ENCODE results near the gene PPT1. TPM values are rescaled to one million over a fixed set of nuclear protein-coding genes. Genes with fewer than 3 reads are reported as not detected.

PPT1 gene
- total and polyA plus RNA-seq, 2 of the 13 experiments (the other 11 are each of a cell fraction or from before 2014, with no cell fraction given): 129 TPM

GRCh38 chr1:40050863-40051262 is 46.2 kb downstream of the PPT1 start:
- ChIA-PET CTCF (ENCODE audit: low intra/inter-chr PET ratio, low total read pairs) (no interaction called here), POLR2A (interaction anchor here (1.5 kb wide), 1 partner anchor 10 kb away, joined by 6 read pairs; the partner anchor contains the start of gene CAP1)
- 94% methylated on average over 3 of the region's 3 CpGs for WGBS (ENCODE audit: low lambda C conversion rate)

GRCh38 chr1:40049725-40050124 is 47.3 kb downstream of the PPT1 start:
- POLR2A ChIA-PET: interaction anchor here (1.5 kb wide), 1 partner anchor 9 kb away, joined by 6 read pairs; the partner anchor contains the start of gene CAP1
- in situ Hi-C loops (cut with HindIII; ENCODE audit: extremely low pct_ligation_motif_present, low pct_unique_long_range_greater_than_20kb) (no loop called here), intact Hi-C loops (cut with micrococcal nuclease; ENCODE audit: unreplicated experiment) (no loop called here)
- H3K27me3 ChIP-seq (ENCODE audit: control insufficient read depth in 1 of 2, insufficient read depth in 2 of 2, low read length in 2 of 2): no peaks in the 10 kb centered on the region
- no peak overlapping the region for H3K9ac ChIP-seq (ENCODE audit: insufficient read depth, low read depth, low read length)
- CTCF ChIA-PET (ENCODE audit: low intra/inter-chr PET ratio, low total read pairs): no interaction called here
- no peak overlapping the region for H3K27ac ChIP-seq (ENCODE audit: extremely low read length, insufficient read depth, low read length)
- H4K20me1 ChIP-seq (ENCODE audit: insufficient read depth, low read length): peaks cover 13% of the 10 kb centered on the region
- H3K4me3 ChIP-seq (replicated peaks in 1 of 3; ENCODE audit: insufficient read depth in 1 of 3, low read depth in 2 of 3, low read length in 3 of 3): no peak overlapping the region
- peaks cover 82% of the 10 kb centered on the region for H3K79me2 ChIP-seq (ENCODE audit: insufficient read depth, low read length)
- no peak overlapping the region for H2AFZ ChIP-seq (ENCODE audit: low read length)
- H3K9me3 ChIP-seq (ENCODE audit: low read length): no peaks in the 10 kb centered on the region
- BruUV-seq (replicated peaks): no TSS peak
- peaks cover 8 to 28% of the 10 kb centered on the region in 2 experiments; a peak in 4 of 5 replicates for H3K36me3 ChIP-seq (replicated peaks in 1 of 2; ENCODE audit: control insufficient read depth in 1 of 2, insufficient read depth in 2 of 2, low read length in 2 of 2)
- no peak for DNase-seq (ENCODE audit: low spot score)
- FAIRE-seq: no peak
- H3K4me1 ChIP-seq (ENCODE audit: insufficient read depth, low read length): peaks cover 33% of the 10 kb centered on the region
- TF ChIP-seq ZSCAN25 (CRISPR knock-in tag; IDR thresholded peaks at IDR 0.05) (no peak), ZNF253 (CRISPR knock-in tag; IDR thresholded peaks at IDR 0.05; ENCODE audit: borderline replicate concordance) (no peak), CTCF (CRISPR knock-in tag; IDR thresholded peaks at IDR 0.05) (no peak), MAZ (IDR thresholded peaks at IDR 0.05; ENCODE audit: borderline replicate concordance, low read depth, low read length) (no peak), MAZ (CRISPR knock-in tag; IDR thresholded peaks at IDR 0.05; ENCODE audit: low read depth) (no peak)
- no peak for ATAC-seq
- no peak overlapping the region for H3K4me2 ChIP-seq (ENCODE audit: low read depth, low read length)
- 82% methylated on average over 2 of the region's 2 CpGs for WGBS (ENCODE audit: low lambda C conversion rate)

More at GRCh38 chr1:40050863-40051262, 46.2 kb downstream of the PPT1 start:
- Histone ChIP-seq H3K27me3 (ENCODE audit: control insufficient read depth in 1 of 2, insufficient read depth in 2 of 2, low read length in 2 of 2) (no peaks in the 10 kb centered on the region), H3K9ac (ENCODE audit: insufficient read depth, low read depth, low read length) (no peak overlapping the region), H3K27ac (ENCODE audit: extremely low read length, insufficient read depth, low read length) (no peak overlapping the region), H3K9me3 (ENCODE audit: low read length) (no peaks in the 10 kb centered on the region), H3K79me2 (ENCODE audit: insufficient read depth, low read length) (peaks cover 81% of the 10 kb centered on the region), H3K4me3 (replicated peaks in 1 of 3; ENCODE audit: insufficient read depth in 1 of 3, low read depth in 2 of 3, low read length in 3 of 3) (no peak overlapping the region), H2AFZ (ENCODE audit: low read length) (no peak overlapping the region), H3K36me3 (replicated peaks in 1 of 2; ENCODE audit: control insufficient read depth in 1 of 2, insufficient read depth in 2 of 2, low read length in 2 of 2) (peaks cover 8 to 28% of the 10 kb centered on the region in 2 experiments; a peak in 4 of 5 replicates), H3K4me2 (ENCODE audit: low read depth, low read length) (no peak overlapping the region), H3K4me1 (ENCODE audit: insufficient read depth, low read length) (peaks cover 37% of the 10 kb centered on the region), H4K20me1 (ENCODE audit: insufficient read depth, low read length) (peaks cover 18% of the 10 kb centered on the region)
- FAIRE-seq (no peak), DNase-seq (ENCODE audit: low spot score) (no peak), ATAC-seq (no peak)
- in situ Hi-C loops (cut with HindIII; ENCODE audit: extremely low pct_ligation_motif_present, low pct_unique_long_range_greater_than_20kb) (no loop called here), intact Hi-C loops (cut with micrococcal nuclease; ENCODE audit: unreplicated experiment) (no loop called here)
- no peak for TF ChIP-seq KLF9 (CRISPR knock-in tag; IDR thresholded peaks at IDR 0.05; ENCODE audit: low read depth)
- TF ChIP-seq ZNF691 (CRISPR knock-in tag; IDR thresholded peaks at IDR 0.05; ENCODE audit: borderline replicate concordance, low read depth): no peak
- no peak for TF ChIP-seq NFYC (CRISPR knock-in tag; IDR thresholded peaks at IDR 0.05)
- TF ChIP-seq TEAD2 (CRISPR knock-in tag; IDR thresholded peaks at IDR 0.05): no peak
- no peak for TF ChIP-seq BHLHE40 (IDR thresholded peaks at IDR 0.05; ENCODE audit: low read length)
- BruUV-seq (replicated peaks): no TSS peak
